ENCODE measurements around the gene SORBS1. TPM values are rescaled to one million over a fixed set of nuclear protein-coding genes. Genes with fewer than 3 reads are reported as not detected.

The SORBS1 gene
- total RNA-seq, 2 experiments from 2014 or later, result 1.5 to 1.8 TPM

GRCh38 chr10:95414016-95414830 lies 146.9 kb downstream of the SORBS1 start:
- Mint-ChIP-seq H3K4me3 (no peak overlapping the region), H3K36me3 (no peaks in the 10 kb centered on the region), H3K4me1 (ENCODE audit: low read depth) (no peaks in the 10 kb centered on the region), H3K27ac (no peak overlapping the region), H3K27me3 (no peaks in the 10 kb centered on the region), H3K9me3 (no peaks in the 10 kb centered on the region)
- intact Hi-C loops (cut with micrococcal nuclease), result no loop called here
- POLR2A ChIA-PET, result interaction anchor here (1.1 kb wide), 1 partner anchor 29 kb away, joined by 3 read pairs; no protein-coding TSS in a partner anchor
- CTCF ChIA-PET, result interaction anchor here (0.6 to 1.0 kb wide), 2 partner anchors 10 to 51 kb away, joined by 3 read pairs; no protein-coding TSS in a partner anchor
- DNase-seq, result no peak

DNA sequence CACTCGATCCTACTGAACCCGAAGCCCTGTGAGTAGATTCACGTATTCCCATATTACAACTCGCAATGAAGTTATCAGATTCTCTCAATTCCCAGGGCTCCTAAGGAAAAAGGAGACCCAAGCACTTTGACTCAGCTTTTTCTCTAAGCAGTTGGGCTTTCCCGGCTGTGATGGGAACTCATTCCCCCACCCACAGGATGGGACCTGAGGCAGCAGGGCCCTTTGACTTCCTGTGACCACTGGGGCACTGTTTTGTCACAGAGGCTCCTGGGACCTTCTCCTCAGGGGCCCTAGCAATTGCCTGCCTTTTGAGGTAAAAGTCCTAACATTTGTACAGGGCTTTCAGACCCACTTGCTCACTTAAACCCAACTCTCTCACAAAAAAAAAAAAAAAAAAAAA lies 147.6 kb downstream of the SORBS1 start:
- no peaks in the 10 kb centered on the region for H3K36me3 Mint-ChIP-seq
- no peaks in the 10 kb centered on the region for H3K27me3 Mint-ChIP-seq
- no peaks in the 10 kb centered on the region for H3K4me1 Mint-ChIP-seq (ENCODE audit: low read depth)
- intact Hi-C loops (cut with micrococcal nuclease), result no loop called here
- ChIA-PET POLR2A (no interaction called here), CTCF (interaction anchor here (0.6 kb wide), 1 partner anchor 10 kb away, joined by 3 read pairs; no protein-coding TSS in a partner anchor)
- no peak overlapping the region for H3K27ac Mint-ChIP-seq
- H3K4me3 Mint-ChIP-seq, result no peak overlapping the region
- no peak for DNase-seq
- H3K9me3 Mint-ChIP-seq, result no peaks in the 10 kb centered on the region

- POLR2A ChIA-PET, result no interaction called here
- Mint-ChIP-seq H3K36me3 (no peaks in the 10 kb centered on the region), H3K27ac (no peak overlapping the region), H3K4me1 (ENCODE audit: low read depth) (no peaks in the 10 kb centered on the region), H3K27me3 (no peaks in the 10 kb centered on the region), H3K9me3 (no peaks in the 10 kb centered on the region), H3K4me3 (no peak overlapping the region)
- CTCF ChIA-PET, result interaction anchor here (0.6 to 1.4 kb wide), 3 partner anchors 19 to 57 kb away, joined by 3 to 8 read pairs (median 4); no protein-coding TSS in a partner anchor
- DNase-seq, result no peak
- intact Hi-C loops (cut with micrococcal nuclease), result no loop called here
Measured at GRCh38 chr10:95411635-95412034, 149.5 kb downstream of the SORBS1 start.

GRCh38 chr10:95408983-95409873 lies 151.9 kb downstream of the SORBS1 start:
- ChIA-PET CTCF (interaction anchor here (1.4 kb wide), 1 partner anchor 31 kb away, joined by 3 read pairs; no protein-coding TSS in a partner anchor), POLR2A (no interaction called here)
- Mint-ChIP-seq H3K36me3 (no peaks in the 10 kb centered on the region), H3K9me3 (no peaks in the 10 kb centered on the region), H3K4me1 (ENCODE audit: low read depth) (no peaks in the 10 kb centered on the region), H3K4me3 (no peak overlapping the region), H3K27me3 (no peaks in the 10 kb centered on the region), H3K27ac (no peak overlapping the region)
- DNase-seq, result no peak
- intact Hi-C loops (cut with micrococcal nuclease), result no loop called here

GRCh38 chr10:95408148-95408960 lies 152.8 kb downstream of the SORBS1 start:
- POLR2A ChIA-PET, result no interaction called here
- intact Hi-C loops (cut with micrococcal nuclease), result no loop called here
- H3K36me3 Mint-ChIP-seq, result no peaks in the 10 kb centered on the region
- H3K27ac Mint-ChIP-seq, result no peak overlapping the region
- CTCF ChIA-PET, result no interaction called here
- no peak for DNase-seq
- H3K4me1 Mint-ChIP-seq (ENCODE audit: low read depth), result no peaks in the 10 kb centered on the region
- H3K9me3 Mint-ChIP-seq, result no peaks in the 10 kb centered on the region
- H3K4me3 Mint-ChIP-seq, result no peak overlapping the region
- H3K27me3 Mint-ChIP-seq, result no peaks in the 10 kb centered on the region

DNA sequence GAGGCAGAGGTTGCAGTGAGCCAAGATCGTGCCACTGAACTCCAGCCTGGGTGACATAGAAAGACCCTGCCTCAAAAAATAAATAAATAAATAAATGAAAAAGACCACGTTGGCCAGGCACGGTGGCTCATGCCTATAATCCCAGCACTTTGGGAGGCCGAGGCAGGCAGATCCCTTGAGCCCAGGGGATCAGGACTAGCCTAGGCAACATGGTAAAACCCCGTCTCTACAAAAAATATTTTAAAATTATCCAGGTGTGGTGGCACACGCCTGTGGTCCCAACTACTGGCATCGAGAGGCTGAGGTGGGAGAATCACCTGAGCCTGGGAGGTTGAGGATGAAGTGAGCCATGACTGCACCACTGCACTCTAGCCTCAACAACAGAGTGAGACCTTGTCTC lies 153.6 kb downstream of the SORBS1 start:
- H3K27me3 Mint-ChIP-seq, result no peaks in the 10 kb centered on the region
- no peaks in the 10 kb centered on the region for H3K4me1 Mint-ChIP-seq (ENCODE audit: low read depth)
- no peak for DNase-seq
- POLR2A ChIA-PET, result interaction anchor here (1.3 kb wide), 1 partner anchor 23 kb away, joined by 4 read pairs; no protein-coding TSS in a partner anchor
- no peaks in the 10 kb centered on the region for H3K36me3 Mint-ChIP-seq
- intact Hi-C loops (cut with micrococcal nuclease), result no loop called here
- H3K4me3 Mint-ChIP-seq, result no peak overlapping the region
- CTCF ChIA-PET, result no interaction called here
- no peak overlapping the region for H3K27ac Mint-ChIP-seq
- no peaks in the 10 kb centered on the region for H3K9me3 Mint-ChIP-seq

- CTCF ChIA-PET, result interaction anchor here (1.2 kb wide), 1 partner anchor 44 kb away, joined by 3 read pairs; no protein-coding TSS in a partner anchor
- Mint-ChIP-seq H3K4me1 (ENCODE audit: low read depth) (no peaks in the 10 kb centered on the region), H3K27me3 (no peaks in the 10 kb centered on the region), H3K27ac (no peak overlapping the region), H3K9me3 (no peaks in the 10 kb centered on the region), H3K36me3 (no peaks in the 10 kb centered on the region), H3K4me3 (no peak overlapping the region)
- no peak for DNase-seq
- intact Hi-C loops (cut with micrococcal nuclease), result no loop called here
- POLR2A ChIA-PET, result interaction anchor here (1.3 kb wide), 1 partner anchor 23 kb away, joined by 4 read pairs; no protein-coding TSS in a partner anchor
Measured at GRCh38 chr10:95406651-95407280, 154.4 kb downstream of the SORBS1 start.

- intact Hi-C loops (cut with micrococcal nuclease), result no loop called here
- POLR2A ChIA-PET, result no interaction called here
- no peak overlapping the region for H3K4me3 Mint-ChIP-seq
- no peak overlapping the region for H3K27ac Mint-ChIP-seq
- no peaks in the 10 kb centered on the region for H3K9me3 Mint-ChIP-seq
- CTCF ChIA-PET, result interaction anchor here (1.5 kb wide), 1 partner anchor 22 kb away, joined by 3 read pairs; no protein-coding TSS in a partner anchor
- no peaks in the 10 kb centered on the region for H3K4me1 Mint-ChIP-seq (ENCODE audit: low read depth)
- no peaks in the 10 kb centered on the region for H3K36me3 Mint-ChIP-seq
- no peaks in the 10 kb centered on the region for H3K27me3 Mint-ChIP-seq
- DNase-seq, result no peak
Measured at GRCh38 chr10:95405655-95406054, 155.5 kb downstream of the SORBS1 start.

GRCh38 chr10:95404864-95405263 lies 156.3 kb downstream of the SORBS1 start:
- no peak overlapping the region for H3K4me3 Mint-ChIP-seq

GRCh38 chr10:95404462-95404858 lies 156.7 kb downstream of the SORBS1 start:
- no peak overlapping the region for H3K4me3 Mint-ChIP-seq
- POLR2A ChIA-PET, result no interaction called here

More at GRCh38 chr10:95404864-95405263, 156.3 kb downstream of the SORBS1 start:
- ChIA-PET POLR2A (interaction anchor here (0.6 kb wide), 1 partner anchor 129 kb away, joined by 3 read pairs; no protein-coding TSS in a partner anchor), CTCF (interaction anchor here (1.4 to 1.6 kb wide), 3 partner anchors 21 to 31 kb away, joined by 3 to 8 read pairs (median 5); no protein-coding TSS in a partner anchor)
- Mint-ChIP-seq H3K9me3 (no peaks in the 10 kb centered on the region), H3K36me3 (no peaks in the 10 kb centered on the region), H3K27ac (no peak overlapping the region), H3K4me1 (ENCODE audit: low read depth) (no peaks in the 10 kb centered on the region), H3K27me3 (no peaks in the 10 kb centered on the region)
- DNase-seq, result no peak
- intact Hi-C loops (cut with micrococcal nuclease), result no loop called here

More at GRCh38 chr10:95404462-95404858, 156.7 kb downstream of the SORBS1 start:
- intact Hi-C loops (cut with micrococcal nuclease), result no loop called here
- no peak overlapping the region for H3K27ac Mint-ChIP-seq
- no peaks in the 10 kb centered on the region for H3K4me1 Mint-ChIP-seq (ENCODE audit: low read depth)
- H3K27me3 Mint-ChIP-seq, result no peaks in the 10 kb centered on the region
- DNase-seq, result no peak
- H3K9me3 Mint-ChIP-seq, result no peaks in the 10 kb centered on the region
- CTCF ChIA-PET, result interaction anchor here (0.6 to 1.6 kb wide), 4 partner anchors 9 to 30 kb away, joined by 3 to 8 read pairs (median 4); no protein-coding TSS in a partner anchor
- no peaks in the 10 kb centered on the region for H3K36me3 Mint-ChIP-seq
